Liver (tissue), 9 donors: ENCODE data around the gene HPD. TPM values are rescaled to one million over a fixed set of nuclear protein-coding genes. Genes with fewer than 3 reads are reported as not detected.
"Not testable (repeated sequence)": the region's sequence is repeated elsewhere in the genome, so short reads cannot be mapped to it uniquely, and the experiment has no call there.

Source experiments
- DNase-seq: peaks from one replicate; pipeline ENCODE4 v3.0.0-alpha.2; 2017; ENCODE audit warnings: low spot score
- H3K27ac ChIP-seq, 2 donors: one replicate each; pipeline ENCODE4 v1.7.0; 2013; ENCODE audit warnings: inconsistent platforms in 2 of 2, low read length in 2 of 2, control low read depth in 1 of 2, low read depth in 1 of 2, mild to moderate bottlenecking in 1 of 2
- H3K27me3 ChIP-seq, 4 donors: one replicate each; pipeline versions ENCODE4 v1.6.1 to v1.7.0; 2013; ENCODE audit warnings: low read length in 3 of 4, inconsistent platforms in 1 of 4, mild to moderate bottlenecking in 1 of 4, moderate library complexity in 1 of 4; ENCODE audit not compliant: control insufficient read depth in 4 of 4, insufficient read depth in 4 of 4
- H3K36me3 ChIP-seq, 4 donors: one replicate each; pipeline versions ENCODE4 v1.6.1 to v1.7.0; 2013; ENCODE audit warnings: low read length in 3 of 4, mild to moderate bottlenecking in 3 of 4, low read depth in 1 of 4, moderate library complexity in 1 of 4; ENCODE audit not compliant: control insufficient read depth in 4 of 4, insufficient read depth in 3 of 4
- H3K4me1 ChIP-seq, 4 donors: one replicate each; pipeline versions ENCODE4 v1.6.1 to v1.7.0; 2013; ENCODE audit warnings: low read length in 3 of 4, mild to moderate bottlenecking in 3 of 4, moderate library complexity in 1 of 4; ENCODE audit not compliant: control insufficient read depth in 4 of 4, insufficient read depth in 4 of 4
- H3K4me3 ChIP-seq, 3 donors: one replicate each; pipeline versions ENCODE4 v1.6.1 to v1.7.0; 2013; ENCODE audit warnings: low read length in 3 of 3, control low read depth in 1 of 3, low read depth in 1 of 3, mild to moderate bottlenecking in 1 of 3
- H3K9ac ChIP-seq, 2 donors: one replicate each; pipeline ENCODE4 v1.7.0; 2013; ENCODE audit warnings: low read length in 2 of 2, mild to moderate bottlenecking in 2 of 2, moderate library complexity in 2 of 2, control low read depth in 1 of 2, low read depth in 1 of 2
- H3K9me3 ChIP-seq, 4 donors: one replicate each; pipeline versions ENCODE4 v1.6.1 to v1.7.0; 2013; ENCODE audit warnings: low read length in 3 of 4; ENCODE audit not compliant: control insufficient read depth in 4 of 4
- EGR1 ChIP-seq, 2 donors: IDR thresholded peaks; 2 replicates each; pipeline ENCODE4 v1.6.1; 2016 to 2018; ENCODE audit warnings: antibody characterized with exemption in 2 of 2, low read depth in 2 of 2
- FOXA1 ChIP-seq: IDR thresholded peaks from 2 replicates; pipeline ENCODE4 v1.6.1; 2016; ENCODE audit warnings: antibody characterized with exemption
- FOXA2 ChIP-seq: IDR thresholded peaks from 2 replicates; pipeline ENCODE4 v1.6.1; 2016; ENCODE audit warnings: antibody characterized with exemption
- GABPA ChIP-seq, 2 donors: IDR thresholded peaks in 1 of 2; conservative IDR thresholded peaks in 1 of 2; 2 replicates each; pipeline ENCODE4 v1.6.1; 2016; ENCODE audit warnings: antibody characterized with exemption in 2 of 2, mild to moderate bottlenecking in 1 of 2, moderate library complexity in 1 of 2
- HNF4A ChIP-seq, 2 donors: conservative IDR thresholded peaks; 2 replicates each; pipeline ENCODE4 v1.6.1; 2016; ENCODE audit warnings: antibody characterized with exemption in 2 of 2, mild to moderate bottlenecking in 2 of 2
- HNF4G ChIP-seq: IDR thresholded peaks from 2 replicates; pipeline ENCODE4 v1.6.1; 2016; ENCODE audit warnings: antibody characterized with exemption
- JUND ChIP-seq, 2 donors: IDR thresholded peaks; 2 replicates each; pipeline ENCODE4 v1.6.1; 2016; ENCODE audit warnings: antibody characterized with exemption in 2 of 2
- NR2F2 ChIP-seq: IDR thresholded peaks from 2 replicates; pipeline ENCODE4 v1.6.1; 2016; ENCODE audit warnings: antibody characterized with exemption
- RAD21 ChIP-seq, 2 donors: IDR thresholded peaks; 2 replicates each; pipeline ENCODE4 v1.6.1; 2016; ENCODE audit warnings: antibody characterized with exemption in 2 of 2, mild to moderate bottlenecking in 2 of 2
- RXRA ChIP-seq, 2 donors: IDR thresholded peaks; 2 replicates each; pipeline ENCODE4 v1.6.1; 2017 to 2018; ENCODE audit warnings: antibody characterized with exemption in 2 of 2, mild to moderate bottlenecking in 1 of 2
- SP1 ChIP-seq: IDR thresholded peaks from 2 replicates; pipeline ENCODE4 v1.6.1; 2018; ENCODE audit warnings: antibody characterized with exemption, mild to moderate bottlenecking
- TAF1 ChIP-seq: conservative IDR thresholded peaks from 2 replicates; pipeline ENCODE4 v1.6.1; 2016; ENCODE audit warnings: antibody characterized with exemption, mild to moderate bottlenecking
- YY1 ChIP-seq: IDR thresholded peaks from 2 replicates; pipeline ENCODE4 v1.6.1; 2016; ENCODE audit warnings: antibody characterized with exemption, mild to moderate bottlenecking
- WGBS: extraction: QIAGEN DNeasy Blood & Tissue Kit; methylation state at CpG from one replicate; pipeline ENCODE4 v1.1.7; 2013; 5-methylcytosine and 5-hydroxymethylcytosine counted together
- polyA plus RNA-seq, 2 donors: library from polyadenylated mRNA; stranded (reverse) in 1 of 2; unstranded in 1 of 2; fragments of 200-250 nt in 1 of 2; fragments of >200 nt in 1 of 2; fragmentation: Nextera tagmentation in 1 of 2; extraction: Ambion mirVana in 1 of 2; gene quantifications; one replicate each; pipeline versions ENCODE4 v1.2.1 to v1.2.3, GENCODE V29; 2013 to 2015
- total RNA-seq, 2 donors: library from RNA; depleted of rRNA; stranded (reverse); fragments of >200 nt; gene quantifications; one replicate each; pipeline ENCODE4 v1.2.3, GENCODE V29; 2014
- TF ChIP-seq, protein P1 (sequence below): IDR thresholded peaks from 2 replicates; pipeline ENCODE4 v1.6.1; 2016; ENCODE audit warnings: antibody characterized with exemption
- TF ChIP-seq, protein P2 (sequence below): IDR thresholded peaks from 2 replicates; pipeline ENCODE4 v1.6.1; 2016; ENCODE audit warnings: antibody characterized with exemption
- TF ChIP-seq, protein P3 (sequence below): fragments of 150-350 bp; IDR thresholded peaks from 2 replicates; pipeline ENCODE4 v1.5.1; 2017; ENCODE audit warnings: improper control_type of control experiment, low read depth, low read length; ENCODE audit not compliant: missing input control
- TF ChIP-seq, protein P4 (sequence below): IDR thresholded peaks from 2 replicates; pipeline ENCODE4 v1.6.1; 2016; ENCODE audit warnings: antibody characterized with exemption
- TF ChIP-seq, protein P5 (sequence below): IDR thresholded peaks from 2 replicates; pipeline ENCODE4 v1.6.1; 2016; ENCODE audit warnings: antibody characterized with exemption, mild to moderate bottlenecking
- donor health status: healthy.
- donor health status: healthy.
- donor health status: healthy.
- donor health status: healthy.
- donor health status: healthy.

Gene HPD
- total and polyA plus RNA-seq, 4 donors, result 31.3 to 812 (median 509) TPM

DNA sequence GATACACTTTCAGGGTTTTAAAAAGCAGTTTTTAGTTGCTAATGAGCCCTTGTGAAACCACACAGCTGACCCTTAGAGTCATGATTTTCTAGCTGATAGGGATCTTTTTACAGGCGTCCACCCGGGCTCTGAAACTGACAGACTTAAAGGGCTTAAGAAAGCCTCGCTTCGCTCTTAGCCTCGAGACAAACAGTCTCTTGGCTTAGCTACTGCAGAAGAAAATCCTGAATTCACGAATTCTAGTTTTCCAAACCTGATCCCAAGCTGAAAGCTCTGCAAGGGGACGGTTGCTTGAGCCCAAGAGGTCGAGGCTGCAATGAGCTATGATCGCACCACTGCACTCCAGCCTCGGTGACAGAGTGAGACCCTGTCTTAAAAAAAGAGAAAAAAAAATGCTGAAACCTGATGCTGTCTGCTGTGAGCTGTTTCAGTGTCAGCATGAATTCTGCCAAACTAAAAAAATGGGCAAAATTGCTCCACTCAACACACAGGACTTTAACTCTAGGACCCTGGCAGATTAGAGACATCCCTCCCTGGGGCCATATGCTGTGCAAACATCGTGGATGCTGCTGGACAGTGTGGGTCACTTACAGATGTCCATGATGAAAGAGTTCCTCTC is 3.1 kb upstream of the HPD start (continued):
- TF ChIP-seq RAD21 (IDR thresholded peaks at IDR 0.05) (no peak), RXRA (IDR thresholded peaks at IDR 0.05) (no peak), JUND (IDR thresholded peaks at IDR 0.05) (no peak)

DNA sequence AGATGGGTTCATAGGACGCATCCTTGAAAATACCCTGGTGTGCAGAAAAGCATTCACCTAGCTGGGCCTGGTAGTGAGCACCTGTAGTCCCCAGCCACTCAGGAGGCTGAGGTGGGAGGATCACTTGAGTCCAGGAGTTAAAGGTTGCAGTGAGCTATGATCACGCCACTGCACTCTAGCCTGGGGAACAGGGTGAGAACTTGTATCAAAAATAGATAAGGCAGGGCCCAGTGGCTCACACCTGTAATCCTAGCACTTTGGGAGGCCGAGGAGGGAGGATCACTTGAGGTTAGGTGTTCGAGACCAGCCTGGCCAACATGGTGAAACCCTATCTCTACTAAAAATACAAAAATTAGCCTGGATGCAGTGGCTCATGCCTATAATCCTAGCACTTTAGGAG is 2.0 kb upstream of the HPD start:
- H3K27me3 ChIP-seq, H3K36me3 ChIP-seq, H3K9ac ChIP-seq, H3K9me3 ChIP-seq, DNase-seq, H3K4me3 ChIP-seq: not testable (repeated sequence)
- H3K4me1 ChIP-seq, result peaks cover 10 to 54% (median 24%) of the 10 kb centered on the region in 4 donors
- WGBS, result 87% methylated on average over 4 of the region's 4 CpGs
- peak overlapping the region; percentile 93 to 97 for H3K27ac ChIP-seq

DNA sequence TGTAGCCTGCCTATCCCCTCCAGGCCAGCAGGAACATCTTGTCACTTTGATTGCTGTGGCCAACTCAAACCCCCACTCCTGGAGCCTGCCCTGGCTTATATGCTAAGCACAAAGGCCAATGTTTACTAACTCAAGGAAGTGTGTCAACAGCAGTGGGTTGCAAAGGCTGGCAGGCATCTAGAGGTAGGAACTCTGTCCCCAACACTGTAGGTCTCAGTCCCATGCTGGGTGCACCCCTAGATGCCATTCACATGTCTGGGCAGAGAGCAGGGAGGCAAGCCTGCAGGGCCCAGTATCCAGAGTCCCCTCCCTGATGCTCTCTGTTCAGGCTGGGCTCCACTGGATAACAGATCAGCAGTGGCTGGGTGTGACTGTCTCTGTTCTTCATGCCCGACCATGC is 1.6 kb upstream of the HPD start:
- Histone ChIP-seq H3K27ac (peak overlapping the region; percentile 93 to 97), H3K9me3 (no peaks in the 10 kb centered on the region), H3K9ac (peak overlapping the region in 1 of 2 donors; percentile 30), H3K4me3 (no peak overlapping the region), H3K27me3 (no peaks in the 10 kb centered on the region), H3K4me1 (peaks cover 10 to 54% (median 24%) of the 10 kb centered on the region in 4 donors), H3K36me3 (peaks cover 0 to 5% (median 2%) of the 10 kb centered on the region in 4 donors)
- no peak for DNase-seq
- TF ChIP-seq, protein P1, sequence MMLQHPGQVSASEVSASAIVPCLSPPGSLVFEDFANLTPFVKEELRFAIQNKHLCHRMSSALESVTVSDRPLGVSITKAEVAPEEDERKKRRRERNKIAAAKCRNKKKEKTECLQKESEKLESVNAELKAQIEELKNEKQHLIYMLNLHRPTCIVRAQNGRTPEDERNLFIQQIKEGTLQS, result peak; percentile 29
- TF ChIP-seq JUND (IDR thresholded peaks at IDR 0.05) (peak in 1 of 2 donors; percentile 85), EGR1 (IDR thresholded peaks at IDR 0.05; ENCODE audit: low read depth in 2 of 2) (peak in 1 of 2 donors; percentile 59), RAD21 (IDR thresholded peaks at IDR 0.05) (peak; percentile 37 to 59), RXRA (IDR thresholded peaks at IDR 0.05) (peak; percentile 68 to 92), HNF4A (conservative IDR thresholded peaks at IDR 0.05) (peak; percentile 82 to 93), GABPA (IDR thresholded peaks at IDR 0.05 in 1 of 2, conservative IDR thresholded peaks at IDR 0.05 in 1 of 2) (peak in 1 of 2 donors; percentile 22), NR2F2 (no peak), SP1 (peak; percentile 86), TAF1 (peak; percentile 47), FOXA2 (peak; percentile 96), YY1 (peak; percentile 77), FOXA1 (peak; percentile 96), HNF4G (peak; percentile 29)
- TF ChIP-seq, protein P2, sequence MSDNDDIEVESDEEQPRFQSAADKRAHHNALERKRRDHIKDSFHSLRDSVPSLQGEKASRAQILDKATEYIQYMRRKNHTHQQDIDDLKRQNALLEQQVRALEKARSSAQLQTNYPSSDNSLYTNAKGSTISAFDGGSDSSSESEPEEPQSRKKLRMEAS, result peak; percentile 81
- TF ChIP-seq, protein P3, sequence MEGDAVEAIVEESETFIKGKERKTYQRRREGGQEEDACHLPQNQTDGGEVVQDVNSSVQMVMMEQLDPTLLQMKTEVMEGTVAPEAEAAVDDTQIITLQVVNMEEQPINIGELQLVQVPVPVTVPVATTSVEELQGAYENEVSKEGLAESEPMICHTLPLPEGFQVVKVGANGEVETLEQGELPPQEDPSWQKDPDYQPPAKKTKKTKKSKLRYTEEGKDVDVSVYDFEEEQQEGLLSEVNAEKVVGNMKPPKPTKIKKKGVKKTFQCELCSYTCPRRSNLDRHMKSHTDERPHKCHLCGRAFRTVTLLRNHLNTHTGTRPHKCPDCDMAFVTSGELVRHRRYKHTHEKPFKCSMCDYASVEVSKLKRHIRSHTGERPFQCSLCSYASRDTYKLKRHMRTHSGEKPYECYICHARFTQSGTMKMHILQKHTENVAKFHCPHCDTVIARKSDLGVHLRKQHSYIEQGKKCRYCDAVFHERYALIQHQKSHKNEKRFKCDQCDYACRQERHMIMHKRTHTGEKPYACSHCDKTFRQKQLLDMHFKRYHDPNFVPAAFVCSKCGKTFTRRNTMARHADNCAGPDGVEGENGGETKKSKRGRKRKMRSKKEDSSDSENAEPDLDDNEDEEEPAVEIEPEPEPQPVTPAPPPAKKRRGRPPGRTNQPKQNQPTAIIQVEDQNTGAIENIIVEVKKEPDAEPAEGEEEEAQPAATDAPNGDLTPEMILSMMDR, result peak; percentile 20
- TF ChIP-seq, protein P4, sequence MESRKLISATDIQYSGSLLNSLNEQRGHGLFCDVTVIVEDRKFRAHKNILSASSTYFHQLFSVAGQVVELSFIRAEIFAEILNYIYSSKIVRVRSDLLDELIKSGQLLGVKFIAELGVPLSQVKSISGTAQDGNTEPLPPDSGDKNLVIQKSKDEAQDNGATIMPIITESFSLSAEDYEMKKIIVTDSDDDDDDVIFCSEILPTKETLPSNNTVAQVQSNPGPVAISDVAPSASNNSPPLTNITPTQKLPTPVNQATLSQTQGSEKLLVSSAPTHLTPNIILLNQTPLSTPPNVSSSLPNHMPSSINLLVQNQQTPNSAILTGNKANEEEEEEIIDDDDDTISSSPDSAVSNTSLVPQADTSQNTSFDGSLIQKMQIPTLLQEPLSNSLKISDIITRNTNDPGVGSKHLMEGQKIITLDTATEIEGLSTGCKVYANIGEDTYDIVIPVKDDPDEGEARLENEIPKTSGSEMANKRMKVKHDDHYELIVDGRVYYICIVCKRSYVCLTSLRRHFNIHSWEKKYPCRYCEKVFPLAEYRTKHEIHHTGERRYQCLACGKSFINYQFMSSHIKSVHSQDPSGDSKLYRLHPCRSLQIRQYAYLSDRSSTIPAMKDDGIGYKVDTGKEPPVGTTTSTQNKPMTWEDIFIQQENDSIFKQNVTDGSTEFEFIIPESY, result no peak
- TF ChIP-seq, protein P5, sequence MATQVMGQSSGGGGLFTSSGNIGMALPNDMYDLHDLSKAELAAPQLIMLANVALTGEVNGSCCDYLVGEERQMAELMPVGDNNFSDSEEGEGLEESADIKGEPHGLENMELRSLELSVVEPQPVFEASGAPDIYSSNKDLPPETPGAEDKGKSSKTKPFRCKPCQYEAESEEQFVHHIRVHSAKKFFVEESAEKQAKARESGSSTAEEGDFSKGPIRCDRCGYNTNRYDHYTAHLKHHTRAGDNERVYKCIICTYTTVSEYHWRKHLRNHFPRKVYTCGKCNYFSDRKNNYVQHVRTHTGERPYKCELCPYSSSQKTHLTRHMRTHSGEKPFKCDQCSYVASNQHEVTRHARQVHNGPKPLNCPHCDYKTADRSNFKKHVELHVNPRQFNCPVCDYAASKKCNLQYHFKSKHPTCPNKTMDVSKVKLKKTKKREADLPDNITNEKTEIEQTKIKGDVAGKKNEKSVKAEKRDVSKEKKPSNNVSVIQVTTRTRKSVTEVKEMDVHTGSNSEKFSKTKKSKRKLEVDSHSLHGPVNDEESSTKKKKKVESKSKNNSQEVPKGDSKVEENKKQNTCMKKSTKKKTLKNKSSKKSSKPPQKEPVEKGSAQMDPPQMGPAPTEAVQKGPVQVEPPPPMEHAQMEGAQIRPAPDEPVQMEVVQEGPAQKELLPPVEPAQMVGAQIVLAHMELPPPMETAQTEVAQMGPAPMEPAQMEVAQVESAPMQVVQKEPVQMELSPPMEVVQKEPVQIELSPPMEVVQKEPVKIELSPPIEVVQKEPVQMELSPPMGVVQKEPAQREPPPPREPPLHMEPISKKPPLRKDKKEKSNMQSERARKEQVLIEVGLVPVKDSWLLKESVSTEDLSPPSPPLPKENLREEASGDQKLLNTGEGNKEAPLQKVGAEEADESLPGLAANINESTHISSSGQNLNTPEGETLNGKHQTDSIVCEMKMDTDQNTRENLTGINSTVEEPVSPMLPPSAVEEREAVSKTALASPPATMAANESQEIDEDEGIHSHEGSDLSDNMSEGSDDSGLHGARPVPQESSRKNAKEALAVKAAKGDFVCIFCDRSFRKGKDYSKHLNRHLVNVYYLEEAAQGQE, result peak; percentile 66
- WGBS, result 59% methylated on average over 1 of the region's 1 CpG
